Urothelium cell line (cell line): ENCODE results near the gene PLEKHA8.
"Not testable (repeated sequence)": the region's sequence is repeated elsewhere in the genome, so short reads cannot be mapped to it uniquely, and the experiment has no call there.

Source experiments
- DNase-seq: peaks from one replicate; pipeline ENCODE4 v3.0.0; 2011; ENCODE audit warnings: low spot score, mixed read lengths
- FAIRE-seq: peaks from 2 replicates; lab custom pipeline; 2011; peaks lifted over from hg19 to GRCh38; lab: Jason Lieb, UNC

The PLEKHA8 gene

DNA sequence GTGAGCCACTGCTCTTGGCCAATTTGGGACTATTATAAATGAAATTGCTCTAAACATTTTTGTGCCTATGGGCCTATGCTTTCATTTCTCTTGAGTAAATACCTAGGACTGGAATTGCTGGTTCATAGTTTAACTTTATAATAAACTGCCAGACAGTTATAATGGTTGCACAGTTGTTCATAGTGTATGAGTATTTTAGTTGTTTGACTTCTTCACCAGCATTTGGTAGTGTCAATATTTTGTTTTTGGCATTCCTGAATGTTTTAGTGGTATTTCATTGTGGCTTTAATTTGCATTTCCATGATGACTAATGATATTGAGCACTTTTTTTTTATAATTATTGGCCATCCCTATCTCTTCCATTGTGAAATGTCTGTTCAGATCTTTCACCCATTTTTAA lies 29.5 kb downstream of the PLEKHA8 start:
- FAIRE-seq, result no peak
- no peak for DNase-seq

DNA sequence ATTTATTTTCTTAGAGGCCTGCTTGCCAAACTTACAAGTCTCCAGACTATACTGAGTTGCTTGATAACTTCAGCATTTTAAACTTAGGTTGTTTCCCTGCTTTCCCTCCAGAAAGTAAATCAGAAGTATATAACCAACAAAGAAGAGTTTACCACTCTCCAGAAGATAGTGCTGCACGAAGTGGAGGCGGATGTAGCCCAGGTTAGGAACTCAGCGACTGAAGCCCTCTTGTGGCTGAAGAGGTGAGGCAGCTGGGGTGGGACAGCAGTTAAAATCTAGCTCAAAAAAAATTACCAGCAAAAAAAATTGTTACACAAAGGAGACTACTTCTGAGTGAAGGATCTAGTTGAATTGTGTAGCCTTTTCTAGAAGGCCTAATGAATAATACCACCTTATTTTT lies 33.6 kb downstream of the PLEKHA8 start:
- not testable (repeated sequence) for FAIRE-seq, DNase-seq

DNA sequence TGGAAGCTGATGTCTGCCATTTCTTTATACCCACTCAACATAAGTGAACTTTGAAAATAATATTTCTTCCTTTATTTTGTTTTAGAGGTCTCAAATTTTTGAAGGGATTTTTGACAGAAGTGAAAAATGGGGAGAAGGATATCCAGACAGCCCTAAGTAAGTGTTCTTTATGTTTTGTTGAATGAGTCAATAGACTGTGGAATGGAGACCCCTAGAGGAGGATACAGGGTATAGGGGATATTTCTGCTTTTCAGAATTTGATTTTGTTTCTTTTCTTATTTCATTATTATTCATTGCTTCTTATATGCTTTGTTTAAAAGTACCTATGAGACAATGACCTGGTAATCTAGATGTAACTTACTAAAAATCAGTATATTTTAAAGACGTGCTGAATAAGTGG lies 34.4 kb downstream of the PLEKHA8 start:
- FAIRE-seq (no peak), DNase-seq (peak; percentile 28)

DNA sequence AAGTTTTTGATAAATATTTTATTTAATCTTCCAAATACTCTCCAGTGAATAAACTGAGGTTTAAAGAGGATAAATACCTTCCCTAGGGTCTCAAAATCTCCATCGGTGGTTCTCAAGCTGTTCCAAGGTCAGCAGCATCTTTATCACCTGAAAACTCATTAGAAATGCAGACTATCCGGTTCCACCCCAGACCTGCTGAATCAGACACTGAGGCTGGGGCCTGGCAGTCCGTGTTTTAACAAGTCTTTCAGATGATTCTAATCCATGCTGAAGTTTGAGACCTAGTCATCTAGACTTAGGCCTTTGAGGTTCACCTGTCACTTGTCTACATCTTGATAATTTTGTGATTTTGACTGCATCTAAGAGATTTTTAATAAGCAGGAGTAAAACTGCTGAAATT lies 37.5 kb downstream of the PLEKHA8 start:
- FAIRE-seq (no peak), DNase-seq (no peak)

DNA sequence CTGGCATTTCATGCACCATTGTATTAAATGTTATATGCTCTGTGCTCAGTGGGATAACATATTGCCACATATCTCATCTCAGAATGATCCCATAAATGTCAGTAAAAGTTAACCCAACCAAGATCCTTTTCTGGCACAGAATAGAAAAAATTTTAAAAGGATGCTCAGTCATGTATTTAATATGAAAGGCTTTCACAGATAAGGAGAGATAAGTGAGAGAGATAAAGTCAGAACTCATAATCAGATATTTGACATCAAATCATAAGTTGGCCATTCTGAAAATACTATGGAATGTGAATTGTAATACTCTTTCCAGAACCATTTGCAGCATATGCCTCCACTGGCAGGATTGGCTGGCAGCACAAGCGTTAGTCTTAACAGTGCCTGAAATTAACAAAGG lies 38.5 kb downstream of the PLEKHA8 start:
- FAIRE-seq, result no peak
- DNase-seq, result no peak

DNA sequence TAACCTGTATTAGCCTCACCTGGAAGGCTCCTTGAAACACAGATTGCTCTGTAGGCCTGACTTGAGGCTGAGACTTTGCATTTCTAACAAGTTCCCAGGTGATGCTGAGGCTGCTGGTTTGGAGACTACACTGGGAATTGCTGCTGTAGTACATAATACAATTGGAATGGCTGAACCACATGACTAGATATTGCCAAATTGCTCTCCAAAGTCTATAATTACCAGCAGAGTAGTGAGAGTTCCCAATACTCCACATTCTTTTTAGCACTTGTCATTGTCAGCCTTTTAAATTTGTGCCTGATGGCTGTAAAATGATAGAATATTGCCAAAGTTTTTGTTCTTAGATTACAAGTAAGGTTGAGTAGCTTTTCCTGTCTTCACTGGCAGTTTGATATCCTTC lies 39.9 kb downstream of the PLEKHA8 start:
- DNase-seq (no peak), FAIRE-seq (no peak)

DNA sequence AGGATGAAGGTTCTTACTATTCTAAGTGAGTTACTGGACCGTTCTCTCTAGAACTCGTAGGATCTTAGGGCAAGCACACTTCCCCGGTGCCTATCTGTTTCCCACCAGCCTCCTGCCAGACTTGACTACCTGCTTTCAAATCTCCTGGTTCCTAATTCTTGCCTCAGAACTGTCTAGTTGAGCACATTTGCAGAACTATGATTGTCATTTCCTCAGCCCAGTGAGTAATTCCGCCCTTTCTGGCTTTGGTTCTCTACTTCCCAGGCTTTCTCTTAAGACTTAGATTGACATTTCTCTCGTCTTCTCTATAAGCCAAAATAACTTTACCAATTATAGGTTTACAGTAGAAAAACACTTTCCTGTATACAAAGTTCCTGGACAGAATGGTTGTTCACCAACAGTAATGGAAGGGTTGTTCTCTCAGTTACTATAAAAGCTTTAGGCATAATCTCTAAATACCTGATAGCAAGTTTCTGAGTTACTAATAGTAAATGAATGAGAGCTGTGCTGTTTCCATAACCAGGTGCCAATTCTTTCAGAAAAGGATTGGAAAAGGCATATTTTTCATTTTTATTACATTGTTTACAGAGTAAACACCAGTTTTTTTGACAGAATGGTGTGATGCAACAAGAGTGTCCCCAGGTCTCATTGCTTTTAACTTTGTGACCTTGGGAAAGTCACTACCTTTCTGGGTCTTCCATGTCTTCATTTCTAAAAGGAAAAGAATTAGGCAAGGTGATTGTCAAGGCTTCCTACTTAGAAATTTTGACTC lies 41.1 kb downstream of the PLEKHA8 start:
- DNase-seq, result no peak
- no peak for FAIRE-seq

DNA sequence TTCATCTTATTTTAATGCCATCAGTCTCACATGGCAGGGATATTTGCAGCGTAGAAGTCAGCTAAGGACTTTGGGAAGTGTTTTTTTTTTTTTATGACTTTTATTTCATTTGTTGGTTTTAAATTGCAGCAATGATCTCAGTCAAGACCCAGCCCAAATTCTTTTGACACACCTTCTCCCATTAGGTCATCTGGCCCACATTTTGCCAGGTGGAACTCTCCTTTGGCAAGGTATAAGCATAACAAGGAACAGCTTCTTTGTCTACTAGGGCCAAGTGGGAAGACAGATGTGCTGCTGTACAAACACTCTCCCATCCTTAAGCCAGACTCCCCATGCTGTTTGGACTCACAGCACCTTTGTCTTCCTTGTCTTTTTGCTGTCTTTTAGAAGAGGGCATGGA lies 41.8 kb downstream of the PLEKHA8 start:
- FAIRE-seq, result no peak
- no peak for DNase-seq

DNA sequence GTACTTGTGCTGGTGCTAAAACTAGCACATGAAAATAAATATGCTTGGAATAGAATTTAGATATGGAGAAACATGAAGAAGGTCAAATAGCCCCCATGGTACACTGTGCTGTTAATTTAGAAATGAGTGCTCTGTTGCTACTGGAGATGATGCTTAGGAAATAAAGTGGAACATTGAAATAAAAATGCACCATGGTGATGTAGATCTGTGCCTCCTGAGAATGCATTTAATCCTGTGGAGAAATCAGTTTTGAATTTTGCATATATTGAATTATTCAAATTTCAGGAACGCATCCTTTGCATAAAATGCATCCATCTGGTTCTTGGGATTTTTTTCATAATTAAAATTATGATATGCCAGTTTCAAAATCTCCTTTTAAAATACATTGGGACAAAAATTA lies 44.5 kb downstream of the PLEKHA8 start:
- FAIRE-seq (no peak), DNase-seq (no peak)

DNA sequence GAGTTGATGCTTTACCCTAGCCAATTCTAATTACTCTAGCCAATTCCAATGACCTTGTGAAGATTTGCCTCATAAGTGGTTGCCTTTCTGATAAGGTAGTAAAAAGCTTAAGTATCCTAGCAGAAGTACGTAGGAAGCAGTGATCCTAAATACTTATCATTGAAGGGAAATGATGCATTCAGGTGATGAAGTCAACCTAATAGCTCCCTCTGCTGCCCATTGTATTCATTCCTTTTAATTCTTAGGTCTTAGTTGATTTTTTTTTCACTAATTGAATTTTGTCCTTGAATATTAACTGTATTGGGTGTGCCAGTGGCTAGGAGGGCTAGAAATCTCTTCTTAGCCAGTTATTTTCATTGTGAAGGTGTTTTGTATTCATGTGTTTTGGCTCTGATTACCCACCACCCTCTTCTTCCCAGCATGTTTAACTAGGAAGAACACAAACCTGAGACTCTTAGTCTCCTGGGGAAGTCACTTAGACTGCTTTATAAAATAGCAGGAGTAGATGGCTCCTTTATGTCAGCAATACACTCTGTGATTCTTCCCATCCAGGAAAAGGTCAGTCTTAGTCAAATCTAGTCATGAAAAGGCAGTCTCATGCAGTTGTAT lies 46.3 kb downstream of the PLEKHA8 start:
- FAIRE-seq (no peak), DNase-seq (peak; percentile 12)

DNA sequence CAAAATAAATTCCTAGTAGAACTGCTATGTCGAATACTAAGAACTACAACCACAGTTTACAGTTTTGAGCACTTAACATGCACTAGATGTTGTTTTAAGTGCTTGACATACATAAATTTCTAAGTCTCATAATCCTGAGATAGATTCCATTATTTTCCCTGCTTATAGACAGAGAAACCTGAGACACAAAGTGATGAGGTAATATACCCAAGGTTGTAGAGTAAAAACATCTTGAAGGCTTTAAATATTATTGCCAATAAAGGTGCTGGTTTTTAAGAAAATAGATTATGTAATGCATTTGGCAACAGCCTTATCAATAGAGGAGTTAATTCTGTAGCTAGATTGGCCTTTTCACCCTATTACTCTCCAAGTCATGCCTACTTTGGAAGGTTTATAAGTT lies 48.2 kb downstream of the PLEKHA8 start:
- FAIRE-seq, result no peak
- DNase-seq, result no peak

DNA sequence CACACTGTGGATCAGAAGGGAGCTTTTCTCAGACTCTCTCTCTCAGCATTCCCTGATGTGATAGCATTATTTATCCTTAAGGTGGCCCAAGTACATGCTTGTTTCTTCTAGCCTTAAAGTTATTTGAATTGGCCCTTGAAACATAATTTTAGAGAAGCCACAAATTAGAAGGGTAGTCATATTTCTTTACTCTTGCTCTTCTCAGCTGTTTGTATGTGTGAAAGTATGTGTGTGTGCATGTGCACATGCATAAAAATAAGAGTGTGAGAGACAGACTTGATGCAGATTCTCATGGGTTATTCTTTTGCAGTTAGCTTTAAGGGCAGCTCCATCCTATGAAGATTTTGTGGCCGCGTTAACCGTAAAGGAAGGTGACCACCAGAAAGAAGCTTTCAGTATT lies 50.1 kb downstream of the PLEKHA8 start:
- FAIRE-seq (no peak), DNase-seq (no peak)

DNA sequence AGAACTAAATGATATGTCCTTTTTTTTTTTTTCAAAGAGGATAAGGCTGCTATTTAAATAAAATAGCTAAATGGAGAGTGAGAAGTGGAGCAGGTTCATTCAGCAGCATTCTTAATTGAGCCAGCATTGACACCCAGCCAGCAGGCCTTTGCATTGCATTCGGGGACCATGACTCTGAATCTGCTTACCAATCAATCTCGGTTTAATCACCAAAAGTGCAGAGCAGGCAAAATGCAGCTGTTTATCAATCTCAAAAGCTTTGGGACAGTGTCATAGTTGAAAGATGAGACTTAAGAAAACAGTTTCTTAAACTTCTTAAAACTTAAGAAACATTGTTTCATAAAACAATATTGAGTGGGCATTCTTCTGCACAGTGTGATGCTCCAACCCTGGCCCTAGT lies 51.7 kb downstream of the PLEKHA8 start:
- DNase-seq, result no peak
- FAIRE-seq, result no peak

DNA sequence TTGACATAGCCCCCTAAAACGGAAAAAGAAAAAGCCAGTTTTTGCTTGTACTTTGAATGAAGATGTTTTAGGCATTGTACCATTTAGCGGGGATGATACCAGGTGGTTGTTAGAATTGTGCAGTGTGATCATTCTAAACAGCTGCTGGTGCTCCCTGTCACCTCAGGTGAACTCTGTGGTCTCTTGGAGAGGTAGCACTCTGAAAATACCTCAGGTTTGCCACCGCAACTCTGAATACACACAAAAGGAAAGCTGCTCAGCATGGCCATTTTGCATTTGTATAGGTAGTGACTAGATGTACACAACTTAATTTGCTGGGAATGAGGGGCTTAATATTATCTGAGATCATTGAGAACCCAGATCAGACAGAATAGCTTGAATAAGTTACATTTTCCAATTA lies 52.6 kb downstream of the PLEKHA8 start:
- no peak for FAIRE-seq
- no peak for DNase-seq

DNA sequence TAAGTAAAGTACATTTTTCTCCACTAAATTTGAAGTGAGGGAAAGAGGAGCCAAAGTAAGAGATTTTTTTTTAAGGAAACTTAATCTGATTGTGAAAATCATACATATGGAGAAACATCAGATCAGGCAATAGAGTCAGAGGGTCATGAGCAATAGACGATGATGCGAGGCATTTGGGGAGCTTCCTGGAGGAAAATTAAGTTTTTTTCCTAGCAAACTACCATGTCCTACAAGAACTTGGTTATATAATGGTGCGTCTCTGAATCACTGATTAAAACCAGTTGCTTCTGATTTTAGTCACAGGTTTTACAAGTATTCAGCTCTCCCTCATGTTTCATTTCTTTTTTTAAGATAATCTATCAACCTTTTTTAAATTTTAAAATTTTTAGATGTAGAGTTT lies 54.5 kb downstream of the PLEKHA8 start:
- DNase-seq (no peak), FAIRE-seq (no peak)

DNA sequence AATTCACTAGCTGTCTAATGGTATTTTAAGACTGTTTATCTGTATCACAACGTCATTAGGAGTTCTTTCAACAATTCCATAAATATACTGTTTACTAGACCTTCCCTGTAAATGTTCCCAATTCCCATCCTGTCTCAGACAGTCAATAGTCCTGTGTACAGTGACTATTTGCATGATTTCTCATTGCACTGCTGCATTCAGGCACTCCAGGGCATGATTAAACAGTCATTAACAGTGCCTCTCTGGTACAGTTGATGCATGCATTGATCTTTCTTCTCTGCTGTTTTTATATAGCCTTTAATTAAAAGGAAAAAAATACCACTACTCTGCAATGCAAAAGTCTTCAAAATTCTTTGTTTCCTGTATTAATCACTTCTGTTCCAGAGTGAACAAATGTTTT lies 55.1 kb downstream of the PLEKHA8 start:
- no peak for FAIRE-seq
- no peak for DNase-seq

DNA sequence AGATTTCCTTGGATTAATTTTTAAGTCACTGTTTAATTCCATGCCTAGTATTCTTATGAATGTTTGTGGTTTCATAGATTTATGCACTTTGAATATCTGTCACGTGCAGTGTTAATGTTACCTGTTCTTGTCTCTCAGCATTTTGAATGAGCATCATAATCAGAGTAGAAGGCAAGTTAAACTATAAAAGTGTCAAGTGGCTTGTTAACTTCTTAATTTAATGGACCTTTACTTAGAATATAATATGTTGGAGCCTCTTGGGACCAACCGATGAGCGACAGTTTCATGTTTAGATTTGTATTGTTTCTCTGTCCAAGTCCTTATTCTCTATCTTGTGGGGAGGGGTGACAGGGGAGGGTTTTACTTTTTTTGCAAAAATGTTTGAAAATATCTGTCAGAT lies 56.0 kb downstream of the PLEKHA8 start:
- DNase-seq (no peak), FAIRE-seq (no peak)

DNA sequence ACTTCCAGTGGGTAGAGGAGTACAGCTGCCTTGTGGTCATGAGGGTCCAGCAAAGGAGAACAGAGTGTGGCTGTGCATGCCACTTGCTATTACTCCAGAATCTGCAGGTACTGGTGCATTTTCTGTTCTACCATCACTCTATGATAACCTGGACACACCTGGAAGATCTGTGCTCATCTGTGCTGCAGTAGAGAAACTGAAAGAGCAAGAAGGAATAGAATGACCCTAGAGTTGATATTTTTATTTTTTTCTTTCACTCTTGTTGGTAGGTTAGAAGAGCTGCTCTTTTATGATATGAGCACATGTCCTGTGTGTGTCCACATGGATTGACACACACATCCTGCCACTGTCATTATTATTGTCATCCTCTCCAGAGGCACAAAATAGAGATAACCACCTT lies 58.3 kb downstream of the PLEKHA8 start:
- DNase-seq, result no peak
- FAIRE-seq, result no peak

DNA sequence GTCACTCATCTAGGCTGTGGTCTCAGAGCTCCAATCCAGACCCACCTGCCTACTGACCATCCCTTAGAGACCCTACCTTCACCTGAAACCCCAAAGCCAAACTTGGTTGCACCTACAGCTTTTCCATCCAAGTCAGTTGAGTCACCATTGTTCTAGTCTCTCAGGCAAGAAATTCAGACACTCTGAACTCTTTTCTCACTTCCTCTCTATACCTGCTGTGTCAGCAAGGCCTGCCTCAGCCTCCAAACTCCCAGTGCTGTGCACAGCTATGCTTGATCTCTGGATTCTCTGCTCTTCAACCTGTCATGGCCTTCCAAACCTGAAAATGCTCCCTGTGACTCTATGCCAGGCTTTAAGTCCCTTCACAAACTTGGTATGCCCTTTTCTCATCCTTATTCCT lies 59.2 kb downstream of the PLEKHA8 start:
- DNase-seq (no peak), FAIRE-seq (no peak)

DNA sequence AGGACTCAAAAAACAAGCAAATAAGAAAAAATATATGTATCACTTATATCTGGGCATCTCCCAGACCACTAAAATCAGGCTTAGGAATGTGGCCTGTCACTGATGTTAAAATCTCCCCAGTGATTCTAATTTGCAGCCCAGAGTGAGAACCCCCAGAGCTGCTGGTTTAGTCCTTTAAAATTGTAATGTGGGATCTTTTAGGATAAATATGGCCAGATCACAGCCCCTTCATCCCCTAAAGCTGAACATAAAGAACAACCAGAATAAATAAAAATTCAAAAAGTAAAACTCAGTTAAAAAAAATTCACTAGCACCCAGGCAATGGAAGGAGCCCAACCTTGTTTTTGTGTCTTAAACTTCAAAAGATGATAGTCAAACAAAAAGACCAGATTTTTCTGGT lies 60.1 kb downstream of the PLEKHA8 start:
- DNase-seq (no peak), FAIRE-seq (no peak)

DNA sequence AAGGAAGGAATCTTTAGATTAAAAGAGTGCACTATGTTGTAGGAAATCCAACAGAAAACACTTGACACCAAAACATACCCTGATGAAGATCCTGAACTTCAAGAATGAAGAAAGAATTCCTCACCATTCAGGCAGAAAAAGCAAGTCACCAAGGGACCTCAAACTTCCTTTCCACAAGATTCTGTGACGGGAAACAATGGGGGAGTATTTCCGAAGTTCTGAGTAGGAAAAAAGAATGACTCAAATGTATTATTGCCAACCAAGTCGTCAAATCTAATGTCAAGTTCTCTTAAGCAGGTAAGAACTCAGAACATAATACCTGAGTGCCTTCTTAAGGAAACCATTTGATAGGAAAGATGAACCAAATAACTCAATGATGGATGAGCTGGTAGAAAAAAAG lies 61.9 kb downstream of the PLEKHA8 start:
- DNase-seq (no peak), FAIRE-seq (no peak)

DNA sequence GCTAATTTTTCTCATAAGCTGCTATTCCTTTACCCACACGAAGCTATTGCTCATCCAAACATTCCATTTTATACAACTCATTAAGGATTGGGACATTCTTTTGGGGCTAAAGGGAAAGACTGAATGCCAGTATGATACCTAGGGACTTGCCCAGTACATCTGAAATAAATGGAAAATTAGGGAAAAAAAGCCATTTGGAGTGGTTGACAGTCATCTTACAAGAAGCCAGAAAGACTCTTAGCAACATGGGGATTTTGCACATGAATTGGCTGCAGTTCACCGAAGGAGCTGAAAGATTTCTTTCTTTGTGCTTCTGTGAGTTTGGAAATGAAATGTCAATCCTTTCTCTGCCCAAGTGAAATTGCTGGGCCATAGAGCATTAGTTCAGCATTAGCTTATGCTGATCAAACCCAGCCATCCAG lies 63.3 kb downstream of the PLEKHA8 start:
- DNase-seq (peak; percentile 39), FAIRE-seq (no peak)

DNA sequence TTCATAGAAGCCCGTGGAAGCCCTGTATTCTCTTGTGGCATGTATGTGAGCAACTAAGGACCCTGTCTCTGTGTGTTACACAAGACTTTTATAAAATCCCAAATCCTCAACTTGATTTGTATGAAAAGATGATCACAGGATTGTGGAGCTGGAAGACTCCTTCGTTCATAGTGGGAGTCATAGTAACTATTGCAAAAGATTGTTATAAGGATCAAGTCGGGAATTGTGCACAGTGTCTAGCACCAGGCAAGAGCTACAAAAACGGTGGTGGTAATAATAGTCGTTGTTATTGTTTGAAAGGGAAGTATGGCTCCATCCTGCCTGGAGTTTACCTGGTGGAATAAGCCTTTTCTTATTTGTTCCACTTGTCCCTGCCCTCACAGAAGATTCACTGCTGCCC lies 63.8 kb downstream of the PLEKHA8 start:
- no peak for FAIRE-seq
- DNase-seq, result no peak
